Measurements from ENCODE around the gene NMU.
"Not testable (repeated sequence)": the region's sequence is repeated elsewhere in the genome, so short reads cannot be mapped to it uniquely, and the experiment has no call there.

The NMU gene

GRCh38 chr4:55568905-55569504, 67.1 kb downstream of the NMU start:
- in situ Hi-C loops (cut with HindIII; ENCODE audit: low sequenced_read_pairs) = no loop called here

DNA sequence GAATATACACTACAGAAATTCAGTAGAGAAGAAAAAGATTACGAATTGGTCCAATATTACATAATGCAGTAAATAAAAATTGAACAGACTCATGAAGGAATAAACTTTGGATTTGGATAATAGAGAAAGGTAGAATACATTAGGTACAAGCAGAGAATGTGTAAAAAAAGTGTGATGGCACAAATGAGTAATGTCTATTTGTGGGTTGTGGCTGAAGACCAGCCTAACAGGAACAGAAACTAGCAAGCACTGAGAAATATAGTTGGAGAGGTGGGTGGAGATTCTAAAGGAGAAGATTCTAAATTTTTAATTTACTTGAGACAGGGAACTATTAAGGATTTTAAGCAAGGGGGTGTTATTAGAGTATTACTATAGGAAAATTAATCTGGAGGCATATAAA, 74.2 kb downstream of the NMU start:
- in situ Hi-C loops (cut with HindIII; ENCODE audit: low sequenced_read_pairs) = loop anchor here (5.0 kb wide), 1 partner anchor 105 kb away; no protein-coding TSS in a partner anchor

DNA sequence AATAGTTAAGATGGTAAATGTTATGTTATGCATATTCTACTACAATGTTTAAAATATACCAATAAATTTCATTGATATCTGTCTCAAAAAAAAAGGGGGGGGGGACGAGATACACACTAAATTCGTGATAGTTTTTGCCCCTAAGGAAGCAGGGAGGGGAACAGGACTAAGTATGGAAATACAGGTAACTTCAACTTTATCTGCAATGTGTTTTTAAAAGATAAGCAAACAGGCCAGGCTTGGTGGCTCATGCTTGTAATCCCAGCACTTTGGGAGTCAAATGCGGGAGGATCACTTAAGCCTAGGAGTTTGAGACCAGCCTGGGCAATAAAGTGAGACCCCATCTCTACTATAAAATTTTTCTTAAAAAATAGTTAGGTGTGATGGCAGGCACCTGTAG, 76.0 kb downstream of the NMU start:
- in situ Hi-C loops (cut with HindIII; ENCODE audit: low sequenced_read_pairs) = loop anchor here (5.0 kb wide), 1 partner anchor 103 kb away; no protein-coding TSS in a partner anchor

GRCh38 chr4:55554453-55555030, 81.6 kb downstream of the NMU start:
- in situ Hi-C loops (cut with HindIII; ENCODE audit: low sequenced_read_pairs) = no loop called here

GRCh38 chr4:55553441-55554201, 82.5 kb downstream of the NMU start:
- in situ Hi-C loops (cut with HindIII; ENCODE audit: low sequenced_read_pairs) = no loop called here

- in situ Hi-C loops (cut with HindIII; ENCODE audit: low sequenced_read_pairs) = not testable (repeated sequence)
Observed at GRCh38 chr4:55551964-55552363, 84.1 kb downstream of the NMU start.

DNA sequence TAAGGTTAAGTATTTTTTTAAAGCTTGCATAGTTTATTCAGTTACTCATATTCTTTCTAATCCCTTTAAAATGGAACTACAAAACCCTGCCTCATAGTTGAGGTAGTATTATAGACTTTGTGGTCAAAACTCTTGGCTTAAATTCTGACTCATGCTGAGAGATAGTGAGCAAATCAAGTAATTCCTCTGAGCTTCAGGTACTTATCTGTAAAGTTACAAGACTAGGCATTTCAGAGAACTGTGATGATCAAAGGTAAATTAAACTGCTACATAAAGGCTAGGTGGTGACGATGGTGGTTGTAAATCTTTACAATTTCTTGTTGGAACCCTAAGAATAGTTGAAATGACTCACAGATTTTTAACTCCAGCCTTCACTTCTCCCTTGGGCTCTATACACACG, 86.2 kb downstream of the NMU start:
- in situ Hi-C loops (cut with HindIII; ENCODE audit: low sequenced_read_pairs) = no loop called here

- in situ Hi-C loops (cut with HindIII; ENCODE audit: low sequenced_read_pairs) = no loop called here
Observed at GRCh38 chr4:55547918-55548317, 88.2 kb downstream of the NMU start.

DNA sequence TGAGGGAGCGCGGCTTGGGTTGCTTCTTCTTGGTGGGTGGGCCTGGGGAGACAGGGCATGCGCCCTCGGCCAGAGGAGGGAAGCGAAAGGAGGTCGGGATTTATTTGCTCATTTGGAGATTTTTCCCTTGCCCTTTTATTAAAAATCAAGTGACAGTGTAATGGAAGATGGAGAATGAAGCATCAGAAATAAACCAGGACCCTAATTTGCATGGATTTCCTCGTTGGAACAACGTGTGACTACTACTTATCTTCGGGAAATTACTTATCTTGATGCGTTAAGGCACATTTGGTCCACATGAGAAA, 88.7 kb downstream of the NMU start:
- in situ Hi-C loops (cut with HindIII; ENCODE audit: low sequenced_read_pairs) = no loop called here

DNA sequence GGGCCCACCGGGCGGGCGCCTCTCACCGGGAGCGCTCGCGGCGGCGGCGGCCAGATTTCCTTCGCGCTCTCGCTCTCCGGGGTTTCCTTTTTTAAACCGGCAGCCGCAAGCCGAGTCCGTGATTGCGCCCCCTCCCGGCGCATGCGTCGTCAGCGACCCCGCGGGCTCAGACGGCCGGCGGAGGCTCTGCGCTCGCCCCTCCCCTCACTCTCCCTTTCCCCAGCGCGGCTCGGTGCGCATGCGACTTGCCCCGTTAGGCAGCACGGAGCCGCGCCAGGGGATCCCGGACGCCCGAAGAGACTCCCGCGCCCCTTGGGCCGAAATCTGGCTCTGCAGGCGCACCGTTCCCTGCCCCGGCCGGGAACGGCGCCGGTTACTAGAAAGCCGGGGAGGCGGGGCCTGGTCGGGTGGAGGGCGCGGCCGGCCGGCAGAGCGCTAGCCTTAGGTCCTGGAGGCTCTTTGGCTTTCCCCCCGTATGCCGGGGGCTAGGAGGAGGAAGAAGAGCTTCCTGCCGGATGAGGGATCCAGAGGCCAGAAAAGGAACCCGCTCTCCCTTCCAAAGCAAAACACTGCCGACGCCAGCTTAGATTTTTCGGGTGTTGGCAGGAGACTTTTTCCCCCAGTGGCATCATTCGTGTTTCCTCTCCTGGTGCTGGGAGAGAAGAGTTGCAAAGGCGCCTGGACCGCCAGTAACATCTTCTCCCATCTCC, 89.2 kb downstream of the NMU start, which contains the start of gene CLOCK:
Gene CLOCK, minus strand, starts transcription at position 154 of the 710 bp plus-strand sequence. CDS start 64,124 bp downstream, outside the sequence.
- in situ Hi-C loops (cut with HindIII; ENCODE audit: low sequenced_read_pairs) = no loop called here

- in situ Hi-C loops (cut with HindIII; ENCODE audit: low sequenced_read_pairs) = no loop called here
Observed at GRCh38 chr4:55546506-55546755, 89.7 kb downstream of the NMU start.

GRCh38 chr4:55545641-55546505, 90.2 kb downstream of the NMU start:
- in situ Hi-C loops (cut with HindIII; ENCODE audit: low sequenced_read_pairs) = no loop called here

Measured in endothelial cell of hepatic sinusoid (primary cell).